ENCODE data around the gene DACT3. TPM values are rescaled to one million over a fixed set of nuclear protein-coding genes. Genes with fewer than 3 reads are reported as not detected.

Gene DACT3
- total RNA-seq, 2 donors from 2014 or later = 0.99 to 4.4 TPM

GRCh38 chr19:46609511-46610412, 51.2 kb downstream of the DACT3 start:
- H3K36me3 ChIP-seq (replicated peaks in 1 of 2; ENCODE audit: insufficient read depth in 1 of 2, low read depth in 2 of 2) = peaks cover 7 to 27% of the 10 kb centered on the region in 2 donors
- no peak for TF ChIP-seq POLR2A (IDR thresholded peaks at IDR 0.05)
- TF ChIP-seq CTCF (IDR thresholded peaks at IDR 0.05) = no peak

GRCh38 chr19:46608581-46609345, 52.2 kb downstream of the DACT3 start:
- no peaks in the 10 kb centered on the region for H3K27me3 ChIP-seq
- H3K9me3 ChIP-seq = no peaks in the 10 kb centered on the region
- intact Hi-C loops (cut with DNase I) = no loop called here
- ATAC-seq = no peak
- WGBS, 2 donors = 89% methylated on average over 22 to 26 of the region's 27 CpGs
- H3K36me3 ChIP-seq (replicated peaks in 1 of 2; ENCODE audit: insufficient read depth in 1 of 2, low read depth in 2 of 2) = peaks cover 7 to 27% of the 10 kb centered on the region in 2 donors
- TF ChIP-seq CTCF (IDR thresholded peaks at IDR 0.05) (no peak), POLR2A (IDR thresholded peaks at IDR 0.05) (no peak)
- no peak overlapping the region for H3K4me3 ChIP-seq
- H3K4me1 ChIP-seq = peaks cover 18% of the 10 kb centered on the region
- DNase-seq = peak in 1 of 4 donors; percentile 13
- H3K27ac ChIP-seq = no peak overlapping the region

More at GRCh38 chr19:46609511-46610412, 51.2 kb downstream of the DACT3 start:
- 82 to 89% methylated on average over 25 to 26 of the region's 30 CpGs for WGBS, 2 donors
- Histone ChIP-seq H3K4me3 (no peak overlapping the region), H3K9me3 (no peaks in the 10 kb centered on the region), H3K27me3 (no peaks in the 10 kb centered on the region), H3K4me1 (peaks cover 14% of the 10 kb centered on the region), H3K27ac (no peak overlapping the region)
- intact Hi-C loops (cut with DNase I) = loop anchor here (5.0 kb wide), 1 partner anchor 58 kb away; no protein-coding TSS in a partner anchor
- peak in 2 of 4 donors; percentile 4 to 9 for DNase-seq
- no peak for ATAC-seq

- peak in 1 of 4 donors; percentile 4 for DNase-seq
- intact Hi-C loops (cut with DNase I) = no loop called here
- 92 to 96% methylated on average over 4 to 8 of the region's 9 CpGs for WGBS, 2 donors
- H3K36me3 ChIP-seq (replicated peaks in 1 of 2; ENCODE audit: insufficient read depth in 1 of 2, low read depth in 2 of 2) = peaks cover 7 to 27% of the 10 kb centered on the region in 2 donors
- H3K27me3 ChIP-seq = no peaks in the 10 kb centered on the region
- TF ChIP-seq CTCF (IDR thresholded peaks at IDR 0.05) (no peak), POLR2A (IDR thresholded peaks at IDR 0.05) (no peak)
- no peak overlapping the region for H3K27ac ChIP-seq
- peaks cover 24% of the 10 kb centered on the region for H3K4me1 ChIP-seq
- ATAC-seq = no peak
- no peaks in the 10 kb centered on the region for H3K9me3 ChIP-seq
- no peak overlapping the region for H3K4me3 ChIP-seq
Measured at GRCh38 chr19:46608178-46608577, 52.8 kb downstream of the DACT3 start.

- WGBS, 2 donors = 79 to 89% methylated on average over 9 to 12 of the region's 12 CpGs
- TF ChIP-seq CTCF (IDR thresholded peaks at IDR 0.05) (no peak), POLR2A (IDR thresholded peaks at IDR 0.05) (no peak)
- Histone ChIP-seq H3K36me3 (replicated peaks in 1 of 2; ENCODE audit: insufficient read depth in 1 of 2, low read depth in 2 of 2) (peaks cover 7 to 27% of the 10 kb centered on the region in 2 donors), H3K27me3 (no peaks in the 10 kb centered on the region), H3K4me3 (no peak overlapping the region), H3K9me3 (no peaks in the 10 kb centered on the region), H3K27ac (peak overlapping the region in 1 of 4 donors; percentile 2), H3K4me1 (peaks cover 31% of the 10 kb centered on the region)
- peak in 1 of 4 donors; percentile 2 for DNase-seq
- no peak for ATAC-seq
- intact Hi-C loops (cut with DNase I) = no loop called here
Measured at GRCh38 chr19:46607448-46607841, 53.5 kb downstream of the DACT3 start.
